HG02870 (cell line): ENCODE measurements around the gene TCEA3.

Experiments used
- ATAC-seq: cut with Tn5 transposase; IDR thresholded peaks from one replicate; pipeline ENCODE4 v1.9.1; 2021; ENCODE audit warnings: mild to moderate bottlenecking, moderate library complexity; ENCODE audit not compliant: unreplicated experiment

The TCEA3 gene

DNA sequence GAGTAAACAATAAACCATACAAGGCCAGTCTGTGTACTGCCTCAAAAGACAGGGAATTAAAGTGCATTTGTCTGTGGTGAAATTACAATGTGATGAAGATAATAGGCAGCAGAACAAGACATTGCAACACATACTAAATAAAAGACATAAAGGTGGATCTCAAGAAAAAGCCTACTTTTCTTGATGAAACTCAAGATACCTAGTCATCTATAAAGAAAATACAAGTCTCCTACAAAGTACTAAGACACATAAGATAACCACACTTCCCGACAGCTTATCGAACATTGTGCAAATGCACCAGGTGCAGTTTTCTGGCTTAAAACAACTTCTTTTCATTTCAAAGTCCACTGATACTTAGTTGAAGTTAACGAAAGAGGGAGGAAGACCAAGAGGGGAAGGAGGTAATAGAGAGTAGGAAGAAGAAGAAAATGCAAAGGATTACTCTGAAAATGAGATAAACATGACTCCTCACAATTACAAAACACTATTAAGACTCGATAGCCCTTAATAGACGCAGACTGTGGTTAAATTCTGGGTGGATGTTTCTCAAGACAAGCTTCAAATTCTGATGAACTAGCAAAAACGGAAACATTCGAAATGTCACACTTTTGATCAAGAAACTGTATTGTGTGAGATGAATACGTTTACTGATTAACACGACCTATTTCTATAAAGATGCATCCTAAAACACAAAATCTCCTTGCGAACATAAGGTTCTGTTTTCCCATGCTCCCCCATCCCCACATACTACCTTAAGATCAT lies 82.4 kb downstream of the TCEA3 start:
- no peak for ATAC-seq

DNA sequence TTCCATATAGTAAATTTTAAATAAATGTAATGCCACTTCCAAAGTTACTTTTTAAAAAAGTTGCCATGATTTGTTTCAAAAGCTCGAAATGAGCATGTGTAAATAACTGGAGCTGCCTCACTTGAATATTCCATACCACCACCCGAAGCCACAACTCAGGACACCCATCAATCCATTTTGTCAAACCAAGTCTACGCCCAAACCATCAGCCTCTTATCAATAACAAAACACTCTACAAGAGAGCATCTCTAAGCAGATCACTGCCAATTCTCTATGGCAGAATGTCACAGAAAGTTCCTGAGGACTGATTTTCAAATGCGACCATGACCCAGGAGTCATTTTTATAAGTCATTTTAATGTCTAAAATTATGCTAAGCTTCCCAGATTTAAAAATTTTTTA lies 84.9 kb downstream of the TCEA3 start:
- no peak for ATAC-seq

DNA sequence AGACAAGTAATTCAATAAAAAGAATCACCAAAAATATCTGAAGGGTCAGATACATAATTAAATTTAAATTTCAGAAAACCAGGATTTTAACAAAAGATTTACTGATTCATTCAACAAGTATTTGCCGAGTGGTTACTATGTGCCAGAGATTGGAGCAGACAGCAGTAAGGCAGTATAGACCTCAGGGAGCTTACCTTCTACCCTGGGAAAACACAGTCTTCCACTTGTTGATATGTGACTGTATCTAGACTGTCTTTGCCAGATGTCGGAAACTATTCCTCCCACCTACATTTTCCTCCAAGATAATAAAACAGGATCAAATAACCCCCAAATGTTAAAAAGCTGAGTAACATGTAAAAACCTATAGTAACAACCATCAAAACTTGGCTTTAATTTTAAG lies 86.7 kb downstream of the TCEA3 start:
- no peak for ATAC-seq

DNA sequence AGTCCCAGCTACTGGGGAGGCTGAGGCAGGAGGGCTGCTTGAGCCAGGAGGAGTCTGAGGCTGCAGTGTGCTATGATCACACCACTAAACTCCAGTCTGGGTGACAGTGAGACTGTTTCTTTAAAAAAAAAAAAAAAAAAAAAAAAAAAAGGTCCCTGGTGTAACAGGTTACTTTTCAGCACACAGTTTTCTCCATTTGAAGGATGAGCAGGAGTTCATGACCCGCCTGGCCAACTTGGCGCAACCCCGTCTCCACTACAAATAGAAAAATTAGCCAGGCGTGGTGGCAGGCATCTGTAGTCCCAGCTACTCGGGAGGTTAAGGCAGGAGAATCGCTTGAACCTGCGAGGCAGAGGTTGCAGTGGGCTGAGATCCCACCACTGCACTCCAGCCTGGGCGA lies 92.8 kb downstream of the TCEA3 start:
- ATAC-seq = no peak
